ENCODE measurements around the gene CBY3. TPM values are rescaled to one million over a fixed set of nuclear protein-coding genes. Genes with fewer than 3 reads are reported as not detected.
"Not testable (repeated sequence)": the region's sequence is repeated elsewhere in the genome, so short reads cannot be mapped to it uniquely, and the experiment has no call there.

CBY3 gene
- total and polyA plus RNA-seq, 2 of the 4 experiments (the other 2 are of a cell fraction): 0.18 TPM; not detected in 1

GRCh38 chr5:179634370-179635172, 46.3 kb downstream of the CBY3 start:
- H3K4ac ChIP-seq (ENCODE audit: low read depth, low read length); H2BK15ac ChIP-seq (ENCODE audit: low read depth, low read length); dilution Hi-C loops (cut with HindIII; ENCODE audit: low sequenced_read_pairs, unreplicated experiment); H2AK9ac ChIP-seq (replicated peaks; ENCODE audit: low read depth, low read length, poor library complexity); H3K9me1 ChIP-seq (ENCODE audit: insufficient read depth, low read length); H3K4me3 ChIP-seq (ENCODE audit: insufficient read depth, low read depth, low read length); H3K79me1 ChIP-seq (ENCODE audit: low read depth in 1 of 2, low read length in 2 of 2); H4K5ac ChIP-seq (ENCODE audit: low read depth, low read length); H4K8ac ChIP-seq (ENCODE audit: low read depth in 2 of 2, low read length in 2 of 2); H3K27ac ChIP-seq (ENCODE audit: insufficient read depth, low read length); H4K91ac ChIP-seq (ENCODE audit: insufficient read depth, low read depth, low read length); H3K36me3 ChIP-seq (ENCODE audit: control insufficient read depth, insufficient read depth, low read length); H3K23ac ChIP-seq (ENCODE audit: low read depth, low read length); in situ Hi-C loops (cut with MboI; ENCODE audit: low sequenced_read_pairs); DNase-seq; POLR2A ChIA-PET (ENCODE audit: unreplicated experiment); H2BK5ac ChIP-seq (ENCODE audit: low read depth, low read length, poor library complexity, severe bottlenecking); H3K9ac ChIP-seq (ENCODE audit: low read depth, low read length); H2BK20ac ChIP-seq (ENCODE audit: low read depth, low read length); H2AFZ ChIP-seq (replicated peaks; ENCODE audit: low read length, poor library complexity); H2AK5ac ChIP-seq (ENCODE audit: low read depth, low read length); H4K20me1 ChIP-seq (ENCODE audit: insufficient read depth, low read length); H3K9me3 ChIP-seq (ENCODE audit: control insufficient read depth, insufficient read depth, low read length); H3K18ac ChIP-seq (ENCODE audit: low read depth, low read length); H3K14ac ChIP-seq (replicated peaks; ENCODE audit: low read depth, low read length); H3K4me1 ChIP-seq (ENCODE audit: control insufficient read depth, insufficient read depth, low read length); BruUV-seq (replicated peaks); intact Hi-C loops (cut with micrococcal nuclease); H3K4me2 ChIP-seq (ENCODE audit: low read depth, low read length); CTCF ChIA-PET; H3K56ac ChIP-seq (ENCODE audit: extremely low read depth, insufficient read depth, low read length); H3K27me3 ChIP-seq (ENCODE audit: control insufficient read depth, insufficient read depth, low read length); H2BK120ac ChIP-seq (ENCODE audit: low read depth, low read length): not testable (repeated sequence)
- peak; percentile 98 for ATAC-seq (ENCODE audit: low read depth)
- WGBS, 2 experiments (ENCODE audit: extremely low coverage in 2 of 2, insufficient read length in 1 of 2): no CpG with 5 or more reads among the region's 49 CpGs

GRCh38 chr5:179633501-179634369, 47.1 kb downstream of the CBY3 start:
- H2AFZ ChIP-seq (replicated peaks; ENCODE audit: low read length, poor library complexity); H4K91ac ChIP-seq (ENCODE audit: insufficient read depth, low read depth, low read length); H2BK120ac ChIP-seq (ENCODE audit: low read depth, low read length); H3K9me3 ChIP-seq (ENCODE audit: control insufficient read depth, insufficient read depth, low read length); H3K9ac ChIP-seq (ENCODE audit: low read depth, low read length); H4K5ac ChIP-seq (ENCODE audit: low read depth, low read length); H3K9me1 ChIP-seq (ENCODE audit: insufficient read depth, low read length); dilution Hi-C loops (cut with HindIII; ENCODE audit: low sequenced_read_pairs, unreplicated experiment); H2BK20ac ChIP-seq (ENCODE audit: low read depth, low read length); ATAC-seq (ENCODE audit: low read depth); H3K79me1 ChIP-seq (ENCODE audit: low read depth in 1 of 2, low read length in 2 of 2); H3K36me3 ChIP-seq (ENCODE audit: control insufficient read depth, insufficient read depth, low read length); H2BK15ac ChIP-seq (ENCODE audit: low read depth, low read length); H3K27me3 ChIP-seq (ENCODE audit: control insufficient read depth, insufficient read depth, low read length); H3K27ac ChIP-seq (ENCODE audit: insufficient read depth, low read length); H3K4ac ChIP-seq (ENCODE audit: low read depth, low read length); in situ Hi-C loops (cut with MboI; ENCODE audit: low sequenced_read_pairs); H3K14ac ChIP-seq (replicated peaks; ENCODE audit: low read depth, low read length); H3K23ac ChIP-seq (ENCODE audit: low read depth, low read length); H2AK5ac ChIP-seq (ENCODE audit: low read depth, low read length); H4K8ac ChIP-seq (ENCODE audit: low read depth in 2 of 2, low read length in 2 of 2); BruUV-seq (replicated peaks); CTCF ChIA-PET; H4K20me1 ChIP-seq (ENCODE audit: insufficient read depth, low read length); intact Hi-C loops (cut with micrococcal nuclease); H3K4me1 ChIP-seq (ENCODE audit: control insufficient read depth, insufficient read depth, low read length); H2BK5ac ChIP-seq (ENCODE audit: low read depth, low read length, poor library complexity, severe bottlenecking); H3K18ac ChIP-seq (ENCODE audit: low read depth, low read length); H3K56ac ChIP-seq (ENCODE audit: extremely low read depth, insufficient read depth, low read length); DNase-seq: not testable (repeated sequence)
- POLR2A ChIA-PET (ENCODE audit: unreplicated experiment): interaction anchor here (0.6 to 1.1 kb wide), 2 partner anchors 10 to 15 kb away, joined by 3 read pairs; no protein-coding TSS in a partner anchor
- Histone ChIP-seq H3K4me2 (ENCODE audit: low read depth, low read length) (peak overlapping the region; percentile 69; the same call in 1 of the 2 replicates), H2AK9ac (replicated peaks; ENCODE audit: low read depth, low read length, poor library complexity) (peak overlapping the region; percentile 65), H3K4me3 (ENCODE audit: insufficient read depth, low read depth, low read length) (peak overlapping the region; percentile 23; the same call in 1 of the 2 replicates)
- 87% methylated on average over 5 of the region's 38 CpGs; no CpG with 5 or more reads in 1 of the 2 experiments for WGBS, 2 experiments (ENCODE audit: extremely low coverage in 2 of 2, insufficient read length in 1 of 2)
